CD4-positive, alpha-beta T cell treated with Interleukin-15 for 1 hour (primary cell): ENCODE measurements around the gene KRTAP10-4.
"Not testable (repeated sequence)": the region's sequence is repeated elsewhere in the genome, so short reads cannot be mapped to it uniquely, and the experiment has no call there.

ENCODE experiments used
- DNase-seq: peaks from one replicate; pipeline ENCODE4 v3.0.0-alpha.2; 2020

Gene KRTAP10-4

GRCh38 chr21:44601596-44602462, 28.3 kb downstream of the KRTAP10-4 start:
- DNase-seq: no peak

- DNase-seq: no peak
Measured at GRCh38 chr21:44602463-44602850, 28.9 kb downstream of the KRTAP10-4 start.

GRCh38 chr21:44603109-44603875, 29.8 kb downstream of the KRTAP10-4 start:
- DNase-seq: no peak

- DNase-seq: no peak
Measured at GRCh38 chr21:44603911-44604310, 30.4 kb downstream of the KRTAP10-4 start.

GRCh38 chr21:44606495-44606894, 33.0 kb downstream of the KRTAP10-4 start:
- DNase-seq: no peak

- no peak for DNase-seq
Measured at GRCh38 chr21:44609193-44609592, 35.7 kb downstream of the KRTAP10-4 start.

GRCh38 chr21:44610157-44610843, 36.8 kb downstream of the KRTAP10-4 start:
- DNase-seq: not testable (repeated sequence)

GRCh38 chr21:44611551-44611950, 38.0 kb downstream of the KRTAP10-4 start:
- no peak for DNase-seq

GRCh38 chr21:44612029-44612486, 38.5 kb downstream of the KRTAP10-4 start, which contains the start of gene KRTAP10-8:
Gene KRTAP10-8 (plus strand): TSS chr21:44612079. CDS start chr21:44612101, 22 bp downstream.
- no peak for DNase-seq

- no peak for DNase-seq
Measured at GRCh38 chr21:44612669-44613229, 39.2 kb downstream of the KRTAP10-4 start.

GRCh38 chr21:44613386-44614155, 40.0 kb downstream of the KRTAP10-4 start:
- no peak for DNase-seq

GRCh38 chr21:44614161-44614631, 40.7 kb downstream of the KRTAP10-4 start:
- no peak for DNase-seq

- DNase-seq: no peak
Measured at GRCh38 chr21:44614961-44615391, 41.4 kb downstream of the KRTAP10-4 start.

- no peak for DNase-seq
Measured at GRCh38 chr21:44615466-44615865, 41.9 kb downstream of the KRTAP10-4 start.

- DNase-seq: no peak
Measured at GRCh38 chr21:44615911-44616590, 42.5 kb downstream of the KRTAP10-4 start.

GRCh38 chr21:44616591-44616926, 43.0 kb downstream of the KRTAP10-4 start:
- DNase-seq: no peak

GRCh38 chr21:44617071-44617501, 43.6 kb downstream of the KRTAP10-4 start:
- DNase-seq: no peak

- no peak for DNase-seq
Measured at GRCh38 chr21:44618504-44618903, 45.0 kb downstream of the KRTAP10-4 start.

GRCh38 chr21:44618909-44619308, 45.4 kb downstream of the KRTAP10-4 start:
- DNase-seq: peak; percentile 74

- DNase-seq: no peak
Measured at GRCh38 chr21:44619886-44620285, 46.4 kb downstream of the KRTAP10-4 start.

GRCh38 chr21:44623575-44623974, 50.0 kb downstream of the KRTAP10-4 start:
- no peak for DNase-seq
